ENCODE data around the gene NUDT4. TPM values are rescaled to one million over a fixed set of nuclear protein-coding genes. Genes with fewer than 3 reads are reported as not detected.
"Not testable (repeated sequence)": the region's sequence is repeated elsewhere in the genome, so short reads cannot be mapped to it uniquely, and the experiment has no call there.

The NUDT4 gene
- polyA plus RNA-seq, 3 donors = 20.7 to 43.8 (median 35.6) TPM

GRCh38 chr12:93375906-93376305 lies 1.8 kb upstream of the NUDT4 start:
- Histone ChIP-seq H3K9ac (ENCODE audit: insufficient read depth, low read length, poor library complexity, severe bottlenecking) (no peak overlapping the region), H3K4me3 (replicated peaks in 1 of 3; ENCODE audit: low read depth in 2 of 3, low read length in 3 of 3) (peak overlapping the region in 1 of 3 experiments; percentile 94), H3K79me2 (ENCODE audit: insufficient read depth, low read length) (peaks cover 27% of the 10 kb centered on the region), H3K27me3 (ENCODE audit: control insufficient read depth in 2 of 2, insufficient read depth in 2 of 2, low read length in 2 of 2) (no peaks in the 10 kb centered on the region), H3K36me3 (replicated peaks in 1 of 2; ENCODE audit: control insufficient read depth in 1 of 2, insufficient read depth in 2 of 2, low read length in 2 of 2) (no peaks in the 10 kb centered on the region), H4K20me1 (ENCODE audit: insufficient read depth, low read length) (peaks cover 21% of the 10 kb centered on the region), H2AFZ (ENCODE audit: insufficient read depth, low read depth, low read length, poor library complexity, severe bottlenecking) (peak overlapping the region; percentile 82), H3K4me1 (ENCODE audit: control insufficient read depth in 1 of 2, insufficient read depth in 2 of 2, low read length in 2 of 2) (peaks cover 60 to 61% of the 10 kb centered on the region in 2 donors), H3K4me2 (replicated peaks; ENCODE audit: extremely low read depth, low read length, poor library complexity, severe bottlenecking) (peak overlapping the region; percentile 96), H3K27ac (ENCODE audit: low read depth in 1 of 2, low read length in 2 of 2) (peak overlapping the region; percentile 51 to 84), H3K9me3 (replicated peaks in 1 of 2; ENCODE audit: control insufficient read depth in 1 of 2, insufficient read depth in 1 of 2, low read length in 2 of 2) (no peaks in the 10 kb centered on the region)
- intact Hi-C loops (cut with micrococcal nuclease) = loop anchor here in 1 of 2 donors (5.0 kb wide), 1 partner anchor 389 kb away; no protein-coding TSS in a partner anchor
- Mint-ChIP-seq H3K4me1 (peaks cover 52% of the 10 kb centered on the region), H3K4me3 (peak overlapping the region; percentile 12 to 96), H3K27me3 (ENCODE audit: low read depth in 3 of 3) (peaks cover 0 to 6% (median 2%) of the 10 kb centered on the region in 3 donors), H3K9me3 (no peaks in the 10 kb centered on the region), H3K27ac (peak overlapping the region; percentile 86 to 95 (median 91)), H3K36me3 (peaks cover 0 to 2% of the 10 kb centered on the region in 2 donors)
- WGBS (ENCODE audit: insufficient coverage) = no CpG with 5 or more reads among the region's 6 CpGs
- no peak for TF ChIP-seq CTCF (IDR thresholded peaks at IDR 0.05)
- no peak for DNase-seq

- intact Hi-C loops (cut with micrococcal nuclease) = loop anchor here in 1 of 2 donors (5.0 kb wide), 1 partner anchor 389 kb away; no protein-coding TSS in a partner anchor
- H3K27ac ChIP-seq (ENCODE audit: low read depth in 1 of 2, low read length in 2 of 2) = peak overlapping the region; percentile 51 to 84
- peaks cover 60% of the 10 kb centered on the region for H3K4me1 Mint-ChIP-seq
- peak overlapping the region; percentile 86 to 95 (median 91) for H3K27ac Mint-ChIP-seq
- no peaks in the 10 kb centered on the region for H3K36me3 ChIP-seq (replicated peaks in 1 of 2; ENCODE audit: control insufficient read depth in 1 of 2, insufficient read depth in 2 of 2, low read length in 2 of 2)
- H3K4me1 ChIP-seq (ENCODE audit: control insufficient read depth in 1 of 2, insufficient read depth in 2 of 2, low read length in 2 of 2) = peaks cover 67 to 68% of the 10 kb centered on the region in 2 donors
- H3K4me3 Mint-ChIP-seq = peak overlapping the region; percentile 81 to 96
- peak overlapping the region; percentile 68 to 94 (median 92) for H3K4me3 ChIP-seq (replicated peaks in 1 of 3; ENCODE audit: low read depth in 2 of 3, low read length in 3 of 3)
- no peaks in the 10 kb centered on the region for H3K27me3 ChIP-seq (ENCODE audit: control insufficient read depth in 2 of 2, insufficient read depth in 2 of 2, low read length in 2 of 2)
- no peaks in the 10 kb centered on the region for H3K9me3 ChIP-seq (replicated peaks in 1 of 2; ENCODE audit: control insufficient read depth in 1 of 2, insufficient read depth in 1 of 2, low read length in 2 of 2)
- H3K79me2 ChIP-seq (ENCODE audit: insufficient read depth, low read length) = peaks cover 35% of the 10 kb centered on the region
- H3K9ac ChIP-seq (ENCODE audit: insufficient read depth, low read length, poor library complexity, severe bottlenecking) = no peak overlapping the region
- peaks cover 29% of the 10 kb centered on the region for H4K20me1 ChIP-seq (ENCODE audit: insufficient read depth, low read length)
- no peak for TF ChIP-seq CTCF (IDR thresholded peaks at IDR 0.05)
- H2AFZ ChIP-seq (ENCODE audit: insufficient read depth, low read depth, low read length, poor library complexity, severe bottlenecking) = peak overlapping the region; percentile 82
- peak in 2 of 3 donors; percentile 25 to 49 for DNase-seq
- peak overlapping the region; percentile 96 for H3K4me2 ChIP-seq (replicated peaks; ENCODE audit: extremely low read depth, low read length, poor library complexity, severe bottlenecking)
- H3K36me3 Mint-ChIP-seq = peaks cover 0 to 4% of the 10 kb centered on the region in 2 donors
- H3K9me3 Mint-ChIP-seq = no peaks in the 10 kb centered on the region
- 6% methylated on average over 2 of the region's 10 CpGs for WGBS (ENCODE audit: insufficient coverage)
- H3K27me3 Mint-ChIP-seq (ENCODE audit: low read depth in 3 of 3) = no peaks in the 10 kb centered on the region
Measured at GRCh38 chr12:93376436-93377251, 1.1 kb upstream of the NUDT4 start.

- peaks cover 52% of the 10 kb centered on the region for H3K79me2 ChIP-seq (ENCODE audit: insufficient read depth, low read length)
Measured at GRCh38 chr12:93378196-93378997, 672 bp downstream of the NUDT4 start.

More at GRCh38 chr12:93378196-93378997, 672 bp downstream of the NUDT4 start:
- peak overlapping the region; percentile 93 for H3K4me2 ChIP-seq (replicated peaks; ENCODE audit: extremely low read depth, low read length, poor library complexity, severe bottlenecking)
- intact Hi-C loops (cut with micrococcal nuclease) = loop anchor here in 1 of 2 donors (5.0 kb wide), 1 partner anchor 391 kb away; no protein-coding TSS in a partner anchor
- H3K4me3 ChIP-seq (replicated peaks in 1 of 3; ENCODE audit: low read depth in 2 of 3, low read length in 3 of 3) = peak overlapping the region; percentile 73 to 94 (median 92)
- not testable (repeated sequence) for H3K27me3 Mint-ChIP-seq (ENCODE audit: low read depth in 3 of 3); H3K9me3 Mint-ChIP-seq; H3K36me3 ChIP-seq (replicated peaks in 1 of 2; ENCODE audit: control insufficient read depth in 1 of 2, insufficient read depth in 2 of 2, low read length in 2 of 2); H3K9me3 ChIP-seq (replicated peaks in 1 of 2; ENCODE audit: control insufficient read depth in 1 of 2, insufficient read depth in 1 of 2, low read length in 2 of 2); H3K27me3 ChIP-seq (ENCODE audit: control insufficient read depth in 2 of 2, insufficient read depth in 2 of 2, low read length in 2 of 2)
- peak overlapping the region; percentile 89 for H3K9ac ChIP-seq (ENCODE audit: insufficient read depth, low read length, poor library complexity, severe bottlenecking)
- peaks cover 0 to 12% of the 10 kb centered on the region in 2 donors for H3K36me3 Mint-ChIP-seq
- peak; percentile 63 to 74 (median 67) for DNase-seq
- H2AFZ ChIP-seq (ENCODE audit: insufficient read depth, low read depth, low read length, poor library complexity, severe bottlenecking) = peak overlapping the region; percentile 82
- peaks cover 46% of the 10 kb centered on the region for H4K20me1 ChIP-seq (ENCODE audit: insufficient read depth, low read length)
- peaks cover 65 to 68% of the 10 kb centered on the region in 2 donors for H3K4me1 ChIP-seq (ENCODE audit: control insufficient read depth in 1 of 2, insufficient read depth in 2 of 2, low read length in 2 of 2)
- peak overlapping the region; percentile 93 to 98 (median 96) for H3K27ac Mint-ChIP-seq
- peaks cover 63% of the 10 kb centered on the region for H3K4me1 Mint-ChIP-seq
- H3K27ac ChIP-seq (ENCODE audit: low read depth in 1 of 2, low read length in 2 of 2) = peak overlapping the region; percentile 92 to 94
- WGBS (ENCODE audit: insufficient coverage) = 0% methylated on average over 28 of the region's 64 CpGs
- H3K4me3 Mint-ChIP-seq = peak overlapping the region; percentile 97 to 100
